ENCODE measurements around the gene RAB22A. TPM values are rescaled to one million over a fixed set of nuclear protein-coding genes. Genes with fewer than 3 reads are reported as not detected.
A peak's percentile ranks its signal among the peaks of the same experiment; 100 is the strongest.

Gene RAB22A
- total and polyA plus RNA-seq, 9 of the 15 experiments (the other 6 are each of a cell fraction or from before 2014, with no cell fraction given), result 1.1 to 8.0 (median 6.7) TPM

- Histone ChIP-seq H2AFZ (ENCODE audit: low read depth, low read length) (no peak overlapping the region), H3K4me3 (no peak overlapping the region), H3K4me1 (replicated peaks in 1 of 2; ENCODE audit: control insufficient read depth in 2 of 2, insufficient read depth in 2 of 2, low read length in 2 of 2) (peaks cover 3 to 6% of the 10 kb centered on the region in 2 experiments; a peak in 2 of 5 replicates), H3K36me3 (ENCODE audit: control insufficient read depth, insufficient read depth, low read length) (no peaks in the 10 kb centered on the region), H4K20me1 (replicated peaks; ENCODE audit: control insufficient read depth, insufficient read depth, low read length) (peaks cover 3% of the 10 kb centered on the region; the same call in 1 of the 2 replicates), H3K27me3 (ENCODE audit: control insufficient read depth in 2 of 2, insufficient read depth in 2 of 2, low read length in 2 of 2) (no peaks in the 10 kb centered on the region), H3K79me2 (ENCODE audit: control insufficient read depth, insufficient read depth, low read length) (0 out of 3 replicates have a peak, but pooled peaks cover 4% of the 10 kb centered on the region), H3K4me2 (ENCODE audit: insufficient read depth, low read length) (no peak overlapping the region), H3K9me1 (ENCODE audit: control insufficient read depth, insufficient read depth, low read length) (no peaks in the 10 kb centered on the region), H3K9ac (ENCODE audit: insufficient read depth in 1 of 2, low read depth in 2 of 2, low read length in 2 of 2) (no peak overlapping the region), H3K27ac (ENCODE audit: extremely low read depth, low read depth, low read length) (no peak overlapping the region), H3K9me3 (replicated peaks; ENCODE audit: control insufficient read depth, insufficient read depth, low read depth, low read length) (no peaks in the 10 kb centered on the region)
- WGBS (ENCODE audit: insufficient coverage, low coverage, missing lambda C conversion rate), result 93% methylated on average over 1 of the region's 1 CpG
- in situ Hi-C loops (cut with MboI) (no loop called here), intact Hi-C loops (cut with micrococcal nuclease) (no loop called here)
- FAIRE-seq, result no peak
- POLR2A ChIA-PET, result interaction anchor here (0.5 to 1.1 kb wide), 4 partner anchors 10 to 113 kb away, joined by 3 read pairs; no protein-coding TSS in a partner anchor
- ATAC-seq, result no peak
- BruUV-seq (replicated peaks), result no TSS peak
- CTCF ChIA-PET (ENCODE audit: low intra/inter-chr PET ratio), result no interaction called here
- no peak for DNase-seq (ENCODE audit: extremely low read depth in 1 of 4, low spot score in 3 of 4)
- TF ChIP-seq PHF20 (IDR thresholded peaks at IDR 0.05; ENCODE audit: partially characterized antibody) (no peak), ZNF143 (CRISPR knock-in tag; IDR thresholded peaks at IDR 0.05) (no peak), MED1 (CRISPR knock-in tag; IDR thresholded peaks at IDR 0.05; ENCODE audit: borderline replicate concordance) (no peak), BRF2 (IDR thresholded peaks at IDR 0.05; ENCODE audit: borderline replicate concordance, insufficient read depth, insufficient read length) (no peak), ZBTB40 (IDR thresholded peaks at IDR 0.05) (peak; percentile 91), ZBTB40 (CRISPR knock-in tag; IDR thresholded peaks at IDR 0.05) (peak; percentile 86), PHB (CRISPR knock-in tag; IDR thresholded peaks at IDR 0.05) (no peak), PHF8 (IDR thresholded peaks at IDR 0.05; ENCODE audit: borderline replicate concordance, low read length) (no peak), ZNF436 (CRISPR knock-in tag; IDR thresholded peaks at IDR 0.05) (no peak)
- TF ChIP-seq, protein P1, sequence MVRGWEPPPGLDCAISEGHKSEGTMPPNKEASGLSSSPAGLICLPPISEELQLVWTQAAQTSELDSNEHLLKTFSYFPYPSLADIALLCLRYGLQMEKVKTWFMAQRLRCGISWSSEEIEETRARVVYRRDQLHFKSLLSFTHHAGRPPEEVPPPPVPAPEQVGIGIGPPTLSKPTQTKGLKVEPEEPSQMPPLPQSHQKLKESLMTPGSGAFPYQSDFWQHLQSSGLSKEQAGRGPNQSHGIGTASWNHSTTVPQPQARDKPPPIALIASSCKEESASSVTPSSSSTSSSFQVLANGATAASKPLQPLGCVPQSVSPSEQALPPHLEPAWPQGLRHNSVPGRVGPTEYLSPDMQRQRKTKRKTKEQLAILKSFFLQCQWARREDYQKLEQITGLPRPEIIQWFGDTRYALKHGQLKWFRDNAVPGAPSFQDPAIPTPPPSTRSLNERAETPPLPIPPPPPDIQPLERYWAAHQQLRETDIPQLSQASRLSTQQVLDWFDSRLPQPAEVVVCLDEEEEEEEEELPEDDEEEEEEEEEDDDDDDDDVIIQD (CRISPR knock-in tag; IDR thresholded peaks at IDR 0.05), result no peak
Measured at GRCh38 chr20:58303547-58303946, 6.0 kb upstream of the RAB22A start.
